Gastrocnemius medialis (tissue), 4 donors: ENCODE measurements around the gene NR2E1. TPM values are rescaled to one million over a fixed set of nuclear protein-coding genes. Genes with fewer than 3 reads are reported as not detected.

Experiments used
- ATAC-seq, 2 donors: fragments of 150-250 bp; one replicate each; pipeline ENCODE4 v1.9.1; 2016
- DNase-seq, 2 donors: peaks; one replicate each; pipeline ENCODE4 v3.0.0-alpha.2; 2019
- H3K27ac ChIP-seq, 4 donors: fragments of 200-600 bp; sonication (generic); 1 replicate in 1 of 4; 2 replicates in 3 of 4; pipeline ENCODE4 v1.5.1; 2016 to 2018; ENCODE audit warnings: mild to moderate bottlenecking in 2 of 4, moderate library complexity in 1 of 4
- H3K27me3 ChIP-seq, 3 donors: fragments of 200-600 bp; sonication (generic) in 2 of 3; 1 replicate in 1 of 3; 2 replicates in 2 of 3; pipeline versions ENCODE4 v1.5.1 to v1.6.0; 2016 to 2019; ENCODE audit warnings: mild to moderate bottlenecking in 1 of 3, moderate library complexity in 1 of 3
- H3K36me3 ChIP-seq, 2 donors: fragments of 200-600 bp; sonication (generic) in 1 of 2; one replicate each; pipeline ENCODE4 v1.5.1; 2017 to 2018
- H3K4me1 ChIP-seq, 2 donors: fragments of 200-600 bp; sonication (generic) in 1 of 2; one replicate each; pipeline ENCODE4 v1.5.1; 2016 to 2017; ENCODE audit warnings: mild to moderate bottlenecking in 2 of 2
- H3K4me3 ChIP-seq, 4 donors: fragments of 200-600 bp; sonication (generic) in 3 of 4; 1 replicate in 1 of 4; 2 replicates in 3 of 4; pipeline ENCODE4 v1.5.1; 2016 to 2019; ENCODE audit warnings: mild to moderate bottlenecking in 2 of 4
- H3K9me3 ChIP-seq, 3 donors: fragments of 200-600 bp; sonication (generic) in 2 of 3; 1 replicate in 1 of 3; 2 replicates in 2 of 3; pipeline ENCODE4 v1.5.1; 2016 to 2019
- CTCF ChIP-seq, 5 experiments: fragments of 450-650 bp in 3 of 5; fragments of 200-600 bp in 2 of 5; sonication (generic) in 2 of 5; IDR thresholded peaks in 4 of 5; conservative IDR thresholded peaks in 1 of 5; 1 replicate in 4 of 5; 2 replicates in 1 of 5; pipeline ENCODE4 v1.5.1; 2016 to 2019; ENCODE audit warnings: antibody characterized with exemption in 5 of 5, mild to moderate bottlenecking in 3 of 5, moderate library complexity in 3 of 5
- POLR2A ChIP-seq, 2 donors: fragments of 450-650 bp; IDR thresholded peaks; one replicate each; pipeline ENCODE4 v1.6.1; 2017; ENCODE audit warnings: antibody characterized with exemption in 2 of 2, mild to moderate bottlenecking in 2 of 2, moderate library complexity in 2 of 2
- in situ Hi-C, 4 donors: fragments of 200-750 bp; cut with MboI; loops; one replicate each; pipeline versions ENCODE4 v1.15.0 to v1.8.0; 2017; ENCODE audit warnings: low sequenced_read_pairs in 4 of 4
- intact Hi-C: fragments of 100-400 bp; cut with DNase I; formaldehyde crosslinking; loops from one replicate; pipeline ENCODE4 v1.15.1; 2023; ENCODE audit warnings: low total_unique reads
- total RNA-seq, 4 donors: library from RNA; depleted of rRNA; stranded (reverse); fragments of >200 nt; gene quantifications; one replicate each; pipeline versions ENCODE4 v1.1.0 to v1.2.3, GENCODE V29; 2016

The NR2E1 gene
- total RNA-seq, 4 donors from 2014 or later = not detected

- no peak for ATAC-seq
- Histone ChIP-seq H3K4me1 (peaks cover 13 to 17% of the 10 kb centered on the region in 2 donors), H3K9me3 (no peaks in the 10 kb centered on the region), H3K27me3 (peaks cover 81 to 95% (median 91%) of the 10 kb centered on the region in 3 donors), H3K4me3 (peak overlapping the region in 1 of 4 donors; percentile 44), H3K27ac (no peak overlapping the region), H3K36me3 (no peaks in the 10 kb centered on the region)
- intact Hi-C loops (no loop called here), in situ Hi-C loops (no loop called here)
- DNase-seq = no peak
- TF ChIP-seq POLR2A (IDR thresholded peaks at IDR 0.05) (no peak), CTCF (IDR thresholded peaks at IDR 0.05 in 4 of 5, conservative IDR thresholded peaks at IDR 0.05 in 1 of 5) (no peak)
These were observed 8.8 kb downstream of the NR2E1 start for GRCh38 chr6:108174371-108175175.

GRCh38 chr6:108175176-108175591 lies 9.4 kb downstream of the NR2E1 start:
- Histone ChIP-seq H3K4me3 (peak overlapping the region; percentile 21 to 44 (median 30)), H3K36me3 (no peaks in the 10 kb centered on the region), H3K9me3 (no peaks in the 10 kb centered on the region), H3K4me1 (peaks cover 13 to 15% of the 10 kb centered on the region in 2 donors), H3K27me3 (peaks cover 81 to 94% (median 89%) of the 10 kb centered on the region in 3 donors), H3K27ac (no peak overlapping the region)
- no peak for DNase-seq
- no peak for ATAC-seq
- TF ChIP-seq CTCF (IDR thresholded peaks at IDR 0.05 in 4 of 5, conservative IDR thresholded peaks at IDR 0.05 in 1 of 5) (no peak), POLR2A (IDR thresholded peaks at IDR 0.05) (no peak)
- in situ Hi-C loops = no loop called here
- intact Hi-C loops = no loop called here

GRCh38 chr6:108175592-108176279 lies 9.9 kb downstream of the NR2E1 start:
- H3K27ac ChIP-seq = no peak overlapping the region
- H3K9me3 ChIP-seq = no peaks in the 10 kb centered on the region
- peaks cover 81 to 90% (median 84%) of the 10 kb centered on the region in 3 donors for H3K27me3 ChIP-seq
- intact Hi-C loops = loop anchor here (2.0 kb wide), 1 partner anchor 57 kb away; no protein-coding TSS in a partner anchor
- in situ Hi-C loops = no loop called here
- H3K4me1 ChIP-seq = peaks cover 13 to 15% of the 10 kb centered on the region in 2 donors
- no peaks in the 10 kb centered on the region for H3K36me3 ChIP-seq
- peak in 1 of 5 experiments; percentile 29 for TF ChIP-seq CTCF (IDR thresholded peaks at IDR 0.05 in 4 of 5, conservative IDR thresholded peaks at IDR 0.05 in 1 of 5)
- no peak for TF ChIP-seq POLR2A (IDR thresholded peaks at IDR 0.05)
- H3K4me3 ChIP-seq = peak overlapping the region; percentile 21 to 44 (median 30)
- no peak for ATAC-seq
- DNase-seq = no peak

- no peak for ATAC-seq
- peaks cover 13 to 15% of the 10 kb centered on the region in 2 donors for H3K4me1 ChIP-seq
These were observed 10.7 kb downstream of the NR2E1 start for GRCh38 chr6:108176281-108177089.

More at GRCh38 chr6:108176281-108177089, 10.7 kb downstream of the NR2E1 start:
- Histone ChIP-seq H3K4me3 (peak overlapping the region; percentile 21 to 44 (median 30)), H3K9me3 (no peaks in the 10 kb centered on the region), H3K36me3 (no peaks in the 10 kb centered on the region), H3K27me3 (peaks cover 78 to 82% (median 81%) of the 10 kb centered on the region in 3 donors), H3K27ac (no peak overlapping the region)
- in situ Hi-C loops = no loop called here
- intact Hi-C loops = loop anchor here (2.0 kb wide), 1 partner anchor 56 kb away; no protein-coding TSS in a partner anchor
- TF ChIP-seq POLR2A (IDR thresholded peaks at IDR 0.05) = no peak
- TF ChIP-seq CTCF (IDR thresholded peaks at IDR 0.05 in 4 of 5, conservative IDR thresholded peaks at IDR 0.05 in 1 of 5) = no peak
- no peak for DNase-seq
